Gastrocnemius medialis (tissue), 4 donors: Measurements from ENCODE around the gene PPP2R1B.

Experiments
- POLR2A ChIP-seq, 2 donors: fragments of 450-650 bp; IDR thresholded peaks; one replicate each; pipeline ENCODE4 v1.6.1; 2017; ENCODE audit warnings: antibody characterized with exemption in 2 of 2, mild to moderate bottlenecking in 2 of 2, moderate library complexity in 2 of 2
- TF ChIP-seq, protein P1 (sequence below), 5 experiments: fragments of 450-650 bp in 3 of 5; fragments of 200-600 bp in 2 of 5; sonication (generic) in 2 of 5; IDR thresholded peaks in 4 of 5; conservative IDR thresholded peaks in 1 of 5; 1 replicate in 4 of 5; 2 replicates in 1 of 5; pipeline ENCODE4 v1.5.1; 2016 to 2019; ENCODE audit warnings: antibody characterized with exemption in 5 of 5, mild to moderate bottlenecking in 3 of 5, moderate library complexity in 3 of 5

DNA sequence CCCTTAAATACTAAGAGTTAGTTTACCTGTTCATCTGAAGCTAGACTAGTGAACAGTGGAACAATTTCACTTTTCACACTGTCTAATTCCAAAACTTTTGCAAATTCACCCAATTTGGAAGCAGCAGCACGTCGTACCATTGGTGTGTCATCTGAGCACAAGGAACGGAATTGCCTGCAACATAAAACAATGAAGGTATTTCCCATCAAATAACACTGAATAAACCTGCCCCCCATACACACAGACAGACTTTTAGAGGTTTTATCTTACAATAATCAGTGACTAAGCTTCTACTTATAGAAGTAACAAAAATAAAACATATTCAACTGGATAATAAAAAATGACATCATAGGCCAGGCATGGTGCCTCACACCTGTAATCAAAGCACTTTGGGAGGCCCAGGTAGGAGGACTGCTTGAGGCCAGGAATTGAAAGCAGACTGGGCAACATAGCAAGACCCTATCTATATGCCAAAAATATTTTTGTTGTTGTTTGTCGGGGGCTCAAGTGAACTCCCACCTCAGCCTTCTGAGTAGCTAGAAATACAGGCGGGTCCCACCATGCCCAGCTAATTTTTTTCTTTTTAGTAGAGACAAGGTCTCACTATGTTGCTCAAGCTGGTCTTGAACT, 6.3 kb downstream of the PPP2R1B start:
- no peak for TF ChIP-seq POLR2A (IDR thresholded peaks at IDR 0.05)
- TF ChIP-seq, protein P1, sequence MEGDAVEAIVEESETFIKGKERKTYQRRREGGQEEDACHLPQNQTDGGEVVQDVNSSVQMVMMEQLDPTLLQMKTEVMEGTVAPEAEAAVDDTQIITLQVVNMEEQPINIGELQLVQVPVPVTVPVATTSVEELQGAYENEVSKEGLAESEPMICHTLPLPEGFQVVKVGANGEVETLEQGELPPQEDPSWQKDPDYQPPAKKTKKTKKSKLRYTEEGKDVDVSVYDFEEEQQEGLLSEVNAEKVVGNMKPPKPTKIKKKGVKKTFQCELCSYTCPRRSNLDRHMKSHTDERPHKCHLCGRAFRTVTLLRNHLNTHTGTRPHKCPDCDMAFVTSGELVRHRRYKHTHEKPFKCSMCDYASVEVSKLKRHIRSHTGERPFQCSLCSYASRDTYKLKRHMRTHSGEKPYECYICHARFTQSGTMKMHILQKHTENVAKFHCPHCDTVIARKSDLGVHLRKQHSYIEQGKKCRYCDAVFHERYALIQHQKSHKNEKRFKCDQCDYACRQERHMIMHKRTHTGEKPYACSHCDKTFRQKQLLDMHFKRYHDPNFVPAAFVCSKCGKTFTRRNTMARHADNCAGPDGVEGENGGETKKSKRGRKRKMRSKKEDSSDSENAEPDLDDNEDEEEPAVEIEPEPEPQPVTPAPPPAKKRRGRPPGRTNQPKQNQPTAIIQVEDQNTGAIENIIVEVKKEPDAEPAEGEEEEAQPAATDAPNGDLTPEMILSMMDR (IDR thresholded peaks at IDR 0.05 in 4 of 5, conservative IDR thresholded peaks at IDR 0.05 in 1 of 5) = no peak
